ENCODE data around the gene PSAPL1. TPM values are rescaled to one million over a fixed set of nuclear protein-coding genes. Genes with fewer than 3 reads are reported as not detected.
"Not testable (repeated sequence)": the region's sequence is repeated elsewhere in the genome, so short reads cannot be mapped to it uniquely, and the experiment has no call there.

The PSAPL1 gene
- total RNA-seq, 1 donor from 2014 or later, result not detected

DNA sequence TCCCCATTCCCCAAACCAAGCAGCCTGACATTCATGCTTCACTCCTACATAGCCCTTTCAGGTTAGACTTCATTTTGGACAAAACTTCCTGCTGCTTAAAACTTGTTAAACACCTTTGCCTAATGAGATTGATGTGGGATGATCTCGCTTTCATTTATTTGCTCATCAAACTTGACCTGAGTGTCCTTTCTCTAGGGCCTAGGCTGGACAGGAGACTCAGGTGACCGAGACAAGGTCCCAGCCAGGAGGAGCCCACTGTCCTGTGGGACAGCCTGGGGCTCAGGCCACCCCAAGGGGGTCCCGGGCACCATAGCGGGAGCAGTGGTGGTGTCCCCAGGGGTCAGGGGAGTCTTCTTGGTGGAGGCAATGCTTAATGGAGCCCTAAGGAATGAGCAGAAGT is 23.7 kb upstream of the PSAPL1 start:
- no peak for DNase-seq (ENCODE audit: low read depth)
- peaks cover 10% of the 10 kb centered on the region for H3K27me3 ChIP-seq (ENCODE audit: control insufficient read depth, insufficient read depth, low read length)
- no peak overlapping the region for H3K4me3 ChIP-seq (ENCODE audit: low read depth, low read length)
- H3K36me3 ChIP-seq (ENCODE audit: control insufficient read depth, insufficient read depth, low read length), result no peaks in the 10 kb centered on the region
- TF ChIP-seq, protein P1, sequence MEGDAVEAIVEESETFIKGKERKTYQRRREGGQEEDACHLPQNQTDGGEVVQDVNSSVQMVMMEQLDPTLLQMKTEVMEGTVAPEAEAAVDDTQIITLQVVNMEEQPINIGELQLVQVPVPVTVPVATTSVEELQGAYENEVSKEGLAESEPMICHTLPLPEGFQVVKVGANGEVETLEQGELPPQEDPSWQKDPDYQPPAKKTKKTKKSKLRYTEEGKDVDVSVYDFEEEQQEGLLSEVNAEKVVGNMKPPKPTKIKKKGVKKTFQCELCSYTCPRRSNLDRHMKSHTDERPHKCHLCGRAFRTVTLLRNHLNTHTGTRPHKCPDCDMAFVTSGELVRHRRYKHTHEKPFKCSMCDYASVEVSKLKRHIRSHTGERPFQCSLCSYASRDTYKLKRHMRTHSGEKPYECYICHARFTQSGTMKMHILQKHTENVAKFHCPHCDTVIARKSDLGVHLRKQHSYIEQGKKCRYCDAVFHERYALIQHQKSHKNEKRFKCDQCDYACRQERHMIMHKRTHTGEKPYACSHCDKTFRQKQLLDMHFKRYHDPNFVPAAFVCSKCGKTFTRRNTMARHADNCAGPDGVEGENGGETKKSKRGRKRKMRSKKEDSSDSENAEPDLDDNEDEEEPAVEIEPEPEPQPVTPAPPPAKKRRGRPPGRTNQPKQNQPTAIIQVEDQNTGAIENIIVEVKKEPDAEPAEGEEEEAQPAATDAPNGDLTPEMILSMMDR (IDR thresholded peaks at IDR 0.05; ENCODE audit: insufficient read depth, low read length, poor library complexity, severe bottlenecking), result no peak

DNA sequence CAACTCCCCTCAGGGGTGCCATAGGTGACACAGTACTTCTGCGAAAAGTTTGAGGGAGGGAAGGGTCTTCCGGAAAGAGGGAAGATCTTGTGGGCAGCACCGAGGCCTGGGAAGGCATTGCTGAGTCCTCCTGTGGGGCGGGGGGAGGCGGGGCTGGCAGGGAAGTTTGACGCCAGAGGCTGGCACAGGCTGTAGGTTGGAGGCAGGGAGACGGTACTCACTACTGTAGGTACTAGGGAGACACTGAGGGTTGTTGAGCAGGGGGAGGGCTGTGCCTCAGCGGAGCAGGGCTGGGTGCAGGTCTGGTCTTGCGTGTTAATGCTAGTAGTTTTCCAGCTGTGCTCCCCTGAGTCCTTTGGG is 23.3 kb upstream of the PSAPL1 start:
- TF ChIP-seq, protein P1 (IDR thresholded peaks at IDR 0.05; ENCODE audit: insufficient read depth, low read length, poor library complexity, severe bottlenecking), result no peak
- Histone ChIP-seq H3K36me3 (ENCODE audit: control insufficient read depth, insufficient read depth, low read length) (no peaks in the 10 kb centered on the region), H3K4me3 (ENCODE audit: low read depth, low read length) (no peak overlapping the region), H3K27me3 (ENCODE audit: control insufficient read depth, insufficient read depth, low read length) (peaks cover 10% of the 10 kb centered on the region)
- no peak for DNase-seq (ENCODE audit: low read depth)

DNA sequence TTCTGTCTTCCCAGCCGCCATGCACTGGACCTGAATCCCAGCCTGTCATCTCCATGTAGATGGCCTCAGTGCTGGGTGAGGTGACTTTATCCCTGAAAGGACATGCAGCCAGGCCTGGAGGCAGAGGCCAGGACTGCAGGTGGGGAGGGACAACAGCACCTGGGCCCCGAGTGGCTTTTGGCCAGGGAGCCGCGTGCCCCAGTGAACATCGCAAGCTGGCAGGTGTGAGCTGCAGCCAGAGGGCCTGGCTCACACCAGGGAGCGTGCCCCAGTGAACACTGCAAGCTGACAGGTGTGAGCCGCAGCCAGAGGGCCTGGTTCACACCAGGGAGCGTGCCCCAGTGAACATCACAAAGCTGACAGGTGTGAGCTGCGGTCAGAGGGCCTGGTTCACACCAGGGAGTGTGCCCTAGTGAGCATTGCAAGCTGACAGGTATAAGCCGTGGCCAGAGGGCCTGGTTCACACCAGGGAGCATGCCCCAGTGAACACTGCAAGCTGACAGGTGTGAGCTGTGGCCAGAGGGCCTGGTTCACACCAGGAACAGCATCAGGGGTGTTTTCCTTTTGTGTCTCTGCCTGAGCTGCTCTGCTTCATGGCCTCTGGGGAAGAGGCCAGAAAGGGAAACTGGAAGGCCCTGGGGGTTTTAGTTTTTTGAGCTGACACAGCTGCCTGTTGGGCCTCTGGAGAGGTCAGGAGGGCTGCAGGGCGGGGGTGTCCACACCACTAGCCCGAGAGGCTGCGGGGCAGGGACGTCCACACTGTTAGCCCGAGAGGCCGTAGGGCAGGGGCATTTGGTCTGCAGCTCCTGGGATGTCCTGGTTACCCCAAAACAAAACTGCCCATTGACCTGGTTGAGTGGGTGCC is 22.7 kb upstream of the PSAPL1 start:
- Histone ChIP-seq H3K27me3 (ENCODE audit: control insufficient read depth, insufficient read depth, low read length) (peaks cover 10% of the 10 kb centered on the region), H3K4me3 (ENCODE audit: low read depth, low read length) (no peak overlapping the region), H3K36me3 (ENCODE audit: control insufficient read depth, insufficient read depth, low read length) (no peaks in the 10 kb centered on the region)
- DNase-seq (ENCODE audit: low read depth), result no peak
- TF ChIP-seq, protein P1 (IDR thresholded peaks at IDR 0.05; ENCODE audit: insufficient read depth, low read length, poor library complexity, severe bottlenecking), result no peak

DNA sequence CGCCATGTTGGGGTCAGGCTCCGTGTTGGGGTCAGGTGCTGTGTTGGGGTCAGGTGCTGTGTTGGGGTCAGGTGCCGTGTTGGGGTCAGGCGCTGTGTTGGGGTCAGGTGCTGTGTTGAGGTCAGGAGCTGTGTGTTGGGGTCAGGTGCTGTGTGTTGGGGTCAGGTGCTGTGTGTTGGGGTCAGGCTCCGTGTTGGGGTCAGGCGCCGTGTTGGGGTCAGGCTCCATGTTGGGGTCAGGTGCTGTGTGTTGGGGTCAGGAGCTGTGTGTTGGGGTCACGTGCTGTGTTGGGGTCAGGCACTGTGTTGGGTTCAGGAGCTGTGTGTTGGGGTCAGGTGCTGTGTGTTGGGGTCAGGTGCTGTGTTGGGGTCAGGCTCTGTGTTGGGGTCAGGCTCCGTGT is 18.1 kb upstream of the PSAPL1 start:
- DNase-seq (ENCODE audit: low read depth); H3K36me3 ChIP-seq (ENCODE audit: control insufficient read depth, insufficient read depth, low read length); H3K4me3 ChIP-seq (ENCODE audit: low read depth, low read length); H3K27me3 ChIP-seq (ENCODE audit: control insufficient read depth, insufficient read depth, low read length): not testable (repeated sequence)

DNA sequence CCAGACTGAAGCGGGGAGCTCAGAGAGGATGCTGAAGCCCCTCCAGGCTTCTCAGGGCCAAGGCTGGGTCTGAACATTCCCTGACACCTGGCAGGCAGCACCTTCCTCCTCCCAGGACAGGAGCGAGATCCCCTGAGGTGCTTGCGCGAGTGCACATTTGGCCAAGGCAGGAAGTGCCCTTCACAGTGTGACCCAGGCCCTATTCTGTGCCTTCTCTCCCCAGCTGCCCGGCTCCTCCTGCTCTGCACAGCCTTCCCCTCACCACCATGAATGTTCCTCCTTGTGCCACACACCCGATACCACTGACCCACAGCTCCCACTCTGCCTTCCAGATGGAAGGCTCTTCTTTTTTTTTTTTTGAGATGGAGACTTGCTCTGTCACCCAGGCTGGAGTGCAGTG is 17.1 kb upstream of the PSAPL1 start:
- Histone ChIP-seq H3K36me3 (ENCODE audit: control insufficient read depth, insufficient read depth, low read length) (no peaks in the 10 kb centered on the region), H3K4me3 (ENCODE audit: low read depth, low read length) (no peak overlapping the region), H3K27me3 (ENCODE audit: control insufficient read depth, insufficient read depth, low read length) (no peaks in the 10 kb centered on the region)
- no peak for DNase-seq (ENCODE audit: low read depth)
- TF ChIP-seq, protein P1 (IDR thresholded peaks at IDR 0.05; ENCODE audit: insufficient read depth, low read length, poor library complexity, severe bottlenecking), result no peak

DNA sequence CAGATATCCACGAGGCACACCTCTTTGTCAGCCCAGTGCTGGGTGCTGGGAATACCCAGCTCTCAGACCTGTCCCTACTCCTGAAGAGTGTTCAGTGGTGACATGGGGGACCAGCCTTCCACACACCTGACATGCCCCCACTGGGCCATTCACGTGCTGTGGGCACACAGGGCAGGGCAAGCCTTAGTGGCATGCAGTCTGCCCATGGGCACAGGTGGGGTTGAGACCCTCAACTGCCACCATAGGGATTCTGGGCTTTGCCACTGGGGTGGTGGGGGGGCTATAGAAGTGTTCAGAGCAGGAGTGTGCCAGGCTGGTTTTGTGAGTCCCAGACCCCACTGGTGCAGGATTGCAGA is 16.7 kb upstream of the PSAPL1 start:
- H3K4me3 ChIP-seq (ENCODE audit: low read depth, low read length), result no peak overlapping the region
- TF ChIP-seq, protein P1 (IDR thresholded peaks at IDR 0.05; ENCODE audit: insufficient read depth, low read length, poor library complexity, severe bottlenecking), result no peak
- H3K36me3 ChIP-seq (ENCODE audit: control insufficient read depth, insufficient read depth, low read length), result no peaks in the 10 kb centered on the region
- H3K27me3 ChIP-seq (ENCODE audit: control insufficient read depth, insufficient read depth, low read length), result no peaks in the 10 kb centered on the region
- no peak for DNase-seq (ENCODE audit: low read depth)
